ENCODE results near the gene LIFR.

The LIFR gene

GRCh38 chr5:38434966-38435705 lies 121.3 kb downstream of the LIFR start:
- no peak for DNase-seq (ENCODE audit: low read depth)

- DNase-seq (ENCODE audit: low read depth) = no peak
These were observed 123.1 kb downstream of the LIFR start for GRCh38 chr5:38433160-38433861.

GRCh38 chr5:38431242-38431853 lies 125.1 kb downstream of the LIFR start:
- no peak for DNase-seq (ENCODE audit: low read depth)

- no peak for DNase-seq (ENCODE audit: low read depth)
These were observed 129.2 kb downstream of the LIFR start for GRCh38 chr5:38426986-38427950.

GRCh38 chr5:38426490-38426889 lies 130.0 kb downstream of the LIFR start:
- no peak for DNase-seq (ENCODE audit: low read depth)
